GM23338 (cell line): ENCODE measurements around the gene EDEM3. TPM values are rescaled to one million over a fixed set of nuclear protein-coding genes. Genes with fewer than 3 reads are reported as not detected.

Experiments used
- CREB1 ChIP-seq: fragments of 250-450 bp; sonication (Bioruptor Pico); IDR thresholded peaks from 2 replicates; pipeline ENCODE4 v1.5.0; 2020; ENCODE audit warnings: low read depth, mild to moderate bottlenecking, moderate library complexity
- EZH2 ChIP-seq: fragments of 200-600 bp; sonication (generic); IDR thresholded peaks from one replicate; pipeline ENCODE4 v1.8.0; 2017; ENCODE audit warnings: antibody characterized with exemption, mild to moderate bottlenecking, low read depth; ENCODE audit not compliant: unreplicated experiment
- EZH2phosphoT487 ChIP-seq: fragments of 200-600 bp; sonication (generic); IDR thresholded peaks from one replicate; pipeline ENCODE4 v1.8.1; 2018; ENCODE audit warnings: antibody characterized with exemption; ENCODE audit not compliant: unreplicated experiment
- POLR2AphosphoS5 ChIP-seq: IDR thresholded peaks from 2 replicates; pipeline ENCODE4 v1.6.1; 2016; ENCODE audit warnings: antibody characterized with exemption, low read depth
- ZNF114 ChIP-seq: fragments of 250-450 bp; sonication (Bioruptor Pico); IDR thresholded peaks from 2 replicates; pipeline ENCODE4 v1.5.0; 2020; ENCODE audit warnings: mild to moderate bottlenecking, moderate library complexity
- ZNF331 ChIP-seq: fragments of 250-450 bp; sonication (Bioruptor Pico); IDR thresholded peaks from 2 replicates; pipeline ENCODE4 v1.5.0; 2020; ENCODE audit warnings: low read depth, mild to moderate bottlenecking, moderate library complexity
- ZNF462 ChIP-seq: fragments of 250-450 bp; sonication (Bioruptor Pico); IDR thresholded peaks from 2 replicates; pipeline ENCODE4 v1.5.0; 2020; ENCODE audit warnings: mild to moderate bottlenecking, moderate library complexity
- polyA plus RNA-seq: library from polyadenylated mRNA; unstranded; fragments of >200 nt; fragmentation: Nextera tagmentation; extraction: Ambion mirVana; gene quantifications from 2 replicates; pipeline ENCODE4 v1.2.1, GENCODE V29; 2016
- total RNA-seq: library from RNA; depleted of rRNA; stranded (reverse); fragments of >200 nt; shearing (Covaris generic); gene quantifications from 2 replicates; pipeline ENCODE4 v1.2.3, GENCODE V29; 2014
- TF ChIP-seq, protein P1 (sequence below): IDR thresholded peaks from 2 replicates; pipeline ENCODE4 v1.6.1; 2016; ENCODE audit warnings: antibody characterized with exemption
- TF ChIP-seq, protein P2 (sequence below), 2 experiments: fragments of 200-600 bp in 1 of 2; sonication (generic) in 1 of 2; conservative IDR thresholded peaks; 2 replicates each; pipeline versions ENCODE4 v1.5.1 to v1.6.1; 2016 to 2017; ENCODE audit warnings: antibody characterized with exemption in 2 of 2, low read depth in 2 of 2, mild to moderate bottlenecking in 2 of 2, moderate library complexity in 1 of 2

Gene EDEM3
- total and polyA plus RNA-seq, 2 experiments from 2014 or later = 4.8 to 11.5 TPM

GRCh38 chr1:184757406-184757805 is 2.7 kb upstream of the EDEM3 start (continued):
- TF ChIP-seq ZNF462 (CRISPR knock-in tag) (no peak), ZNF114 (CRISPR knock-in tag) (no peak), EZH2 (no peak), CREB1 (CRISPR knock-in tag) (no peak), ZNF331 (CRISPR knock-in tag) (no peak), POLR2AphosphoS5 (no peak), EZH2phosphoT487 (no peak)
- TF ChIP-seq, protein P1, sequence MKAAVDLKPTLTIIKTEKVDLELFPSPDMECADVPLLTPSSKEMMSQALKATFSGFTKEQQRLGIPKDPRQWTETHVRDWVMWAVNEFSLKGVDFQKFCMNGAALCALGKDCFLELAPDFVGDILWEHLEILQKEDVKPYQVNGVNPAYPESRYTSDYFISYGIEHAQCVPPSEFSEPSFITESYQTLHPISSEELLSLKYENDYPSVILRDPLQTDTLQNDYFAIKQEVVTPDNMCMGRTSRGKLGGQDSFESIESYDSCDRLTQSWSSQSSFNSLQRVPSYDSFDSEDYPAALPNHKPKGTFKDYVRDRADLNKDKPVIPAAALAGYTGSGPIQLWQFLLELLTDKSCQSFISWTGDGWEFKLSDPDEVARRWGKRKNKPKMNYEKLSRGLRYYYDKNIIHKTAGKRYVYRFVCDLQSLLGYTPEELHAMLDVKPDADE = no peak
- TF ChIP-seq, protein P2, sequence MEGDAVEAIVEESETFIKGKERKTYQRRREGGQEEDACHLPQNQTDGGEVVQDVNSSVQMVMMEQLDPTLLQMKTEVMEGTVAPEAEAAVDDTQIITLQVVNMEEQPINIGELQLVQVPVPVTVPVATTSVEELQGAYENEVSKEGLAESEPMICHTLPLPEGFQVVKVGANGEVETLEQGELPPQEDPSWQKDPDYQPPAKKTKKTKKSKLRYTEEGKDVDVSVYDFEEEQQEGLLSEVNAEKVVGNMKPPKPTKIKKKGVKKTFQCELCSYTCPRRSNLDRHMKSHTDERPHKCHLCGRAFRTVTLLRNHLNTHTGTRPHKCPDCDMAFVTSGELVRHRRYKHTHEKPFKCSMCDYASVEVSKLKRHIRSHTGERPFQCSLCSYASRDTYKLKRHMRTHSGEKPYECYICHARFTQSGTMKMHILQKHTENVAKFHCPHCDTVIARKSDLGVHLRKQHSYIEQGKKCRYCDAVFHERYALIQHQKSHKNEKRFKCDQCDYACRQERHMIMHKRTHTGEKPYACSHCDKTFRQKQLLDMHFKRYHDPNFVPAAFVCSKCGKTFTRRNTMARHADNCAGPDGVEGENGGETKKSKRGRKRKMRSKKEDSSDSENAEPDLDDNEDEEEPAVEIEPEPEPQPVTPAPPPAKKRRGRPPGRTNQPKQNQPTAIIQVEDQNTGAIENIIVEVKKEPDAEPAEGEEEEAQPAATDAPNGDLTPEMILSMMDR (conservative IDR thresholded peaks at IDR 0.05; ENCODE audit: low read depth in 2 of 2) = no peak
